ENCODE measurements around the gene PBX1.
"Not testable (repeated sequence)": the region's sequence is repeated elsewhere in the genome, so short reads cannot be mapped to it uniquely, and the experiment has no call there.

The PBX1 gene

GRCh38 chr1:164644268-164644667 lies 85.3 kb downstream of the PBX1 start:
- no peak overlapping the region for H3K4me3 ChIP-seq (ENCODE audit: low read length)
- TF ChIP-seq ZNF274 (IDR thresholded peaks at IDR 0.05; ENCODE audit: low read depth, low read length): no peak

DNA sequence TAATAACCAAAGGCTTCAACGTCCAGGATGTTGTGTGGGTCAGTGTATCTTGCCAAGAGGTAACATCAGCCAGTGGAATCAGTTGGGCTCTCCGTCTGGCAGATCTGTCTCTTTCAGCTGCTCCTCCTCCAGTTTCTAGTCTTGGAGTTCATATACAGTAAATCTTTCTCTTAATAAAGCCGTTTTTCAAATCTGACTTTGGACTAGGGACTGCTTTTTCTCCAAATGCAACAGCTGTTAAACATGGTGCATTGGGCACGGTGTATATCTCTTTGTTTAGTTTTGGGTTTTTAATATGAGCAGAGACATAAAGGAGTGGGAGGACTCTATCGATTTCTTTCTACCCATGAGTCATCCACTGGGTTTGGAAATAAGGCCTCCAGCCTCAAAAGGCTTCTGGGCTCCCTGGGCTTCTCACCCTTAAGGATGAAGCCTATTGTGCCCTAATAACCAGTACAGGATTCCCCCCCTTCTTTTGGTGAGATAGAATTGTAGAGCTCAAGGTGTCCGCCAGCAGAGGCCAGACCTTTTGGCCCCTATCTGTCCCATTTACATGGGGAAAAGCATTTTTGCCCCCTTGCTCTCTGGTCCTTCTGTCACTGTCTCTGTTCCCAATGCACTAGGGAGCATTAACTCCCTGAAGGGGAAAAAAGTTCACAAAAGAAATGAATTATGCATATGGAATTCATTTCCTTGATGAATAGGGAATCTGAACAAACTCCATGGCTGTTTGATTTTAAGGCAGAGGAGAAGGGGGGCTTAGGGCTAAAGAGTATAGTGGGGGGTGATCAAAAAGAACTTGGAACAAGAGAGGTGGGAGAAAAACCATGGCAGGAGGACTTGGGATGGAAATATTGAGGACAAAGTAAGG lies 86.0 kb downstream of the PBX1 start:
- H3K4me3 ChIP-seq (ENCODE audit: low read length): no peak overlapping the region
- no peak for TF ChIP-seq ZNF274 (IDR thresholded peaks at IDR 0.05; ENCODE audit: low read depth, low read length)

GRCh38 chr1:164645921-164646320 lies 86.9 kb downstream of the PBX1 start:
- H3K4me3 ChIP-seq (ENCODE audit: low read length): no peak overlapping the region

GRCh38 chr1:164647211-164647610 lies 88.2 kb downstream of the PBX1 start:
- H3K4me3 ChIP-seq (ENCODE audit: low read length): no peak overlapping the region
- TF ChIP-seq ZNF274 (IDR thresholded peaks at IDR 0.05; ENCODE audit: low read depth, low read length): no peak

More at GRCh38 chr1:164645921-164646320, 86.9 kb downstream of the PBX1 start:
- no peak for TF ChIP-seq ZNF274 (IDR thresholded peaks at IDR 0.05; ENCODE audit: low read depth, low read length)

GRCh38 chr1:164648636-164649035 lies 89.7 kb downstream of the PBX1 start:
- no peak overlapping the region for H3K4me3 ChIP-seq (ENCODE audit: low read length)
- TF ChIP-seq ZNF274 (IDR thresholded peaks at IDR 0.05; ENCODE audit: low read depth, low read length): no peak

DNA sequence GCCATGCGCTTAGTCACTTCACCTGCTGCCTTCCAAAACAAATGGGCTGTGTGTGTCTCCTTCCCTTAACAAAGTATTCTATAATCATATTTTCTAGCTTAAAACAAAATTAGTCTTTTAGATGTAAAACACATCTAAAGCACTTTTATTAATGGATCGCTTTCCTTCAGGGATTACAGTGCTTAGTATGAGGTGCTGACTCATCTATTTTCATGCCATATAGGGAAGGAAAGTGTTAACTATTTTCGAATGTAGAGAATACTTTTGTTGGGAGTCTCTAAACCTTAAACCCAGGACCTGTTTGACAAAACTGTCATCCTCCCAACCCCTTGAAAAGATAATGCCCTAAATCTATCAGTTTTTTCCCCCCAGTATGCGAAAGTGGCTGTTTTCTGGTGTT lies 90.2 kb downstream of the PBX1 start:
- no peak overlapping the region for H3K4me3 ChIP-seq (ENCODE audit: low read length)
- TF ChIP-seq ZNF274 (IDR thresholded peaks at IDR 0.05; ENCODE audit: low read depth, low read length): no peak

- no peak for TF ChIP-seq ZNF274 (IDR thresholded peaks at IDR 0.05; ENCODE audit: low read depth, low read length)
- no peak overlapping the region for H3K4me3 ChIP-seq (ENCODE audit: low read length)
These were observed 91.5 kb downstream of the PBX1 start for GRCh38 chr1:164650531-164650930.

- no peak overlapping the region for H3K4me3 ChIP-seq (ENCODE audit: low read length)
- TF ChIP-seq ZNF274 (IDR thresholded peaks at IDR 0.05; ENCODE audit: low read depth, low read length): no peak
These were observed 92.5 kb downstream of the PBX1 start for GRCh38 chr1:164651351-164651951.

- H3K4me3 ChIP-seq (ENCODE audit: low read length): not testable (repeated sequence)
These were observed 94.0 kb downstream of the PBX1 start for GRCh38 chr1:164652969-164653368.

DNA sequence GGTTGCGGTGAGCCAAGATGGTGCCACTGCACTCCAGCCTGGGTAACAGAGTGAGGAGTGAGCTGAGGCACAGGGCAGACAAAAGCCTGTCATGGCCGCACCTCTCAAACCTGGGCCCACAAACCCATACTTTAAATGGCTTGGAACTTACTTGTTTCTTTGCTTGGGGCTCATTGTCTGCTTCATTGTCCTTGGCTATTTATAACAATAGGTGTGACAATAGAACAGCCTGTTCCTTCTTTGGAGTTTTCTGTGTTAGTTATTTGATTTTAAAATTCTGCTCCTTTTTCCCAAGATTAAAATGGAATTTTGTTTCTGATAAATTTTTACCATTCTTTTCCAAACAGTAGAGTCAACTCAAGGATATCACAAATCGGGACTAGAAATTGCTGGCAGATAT lies 94.7 kb downstream of the PBX1 start:
- H3K4me3 ChIP-seq (ENCODE audit: low read length): no peak overlapping the region
- TF ChIP-seq ZNF274 (IDR thresholded peaks at IDR 0.05; ENCODE audit: low read depth, low read length): no peak

DNA sequence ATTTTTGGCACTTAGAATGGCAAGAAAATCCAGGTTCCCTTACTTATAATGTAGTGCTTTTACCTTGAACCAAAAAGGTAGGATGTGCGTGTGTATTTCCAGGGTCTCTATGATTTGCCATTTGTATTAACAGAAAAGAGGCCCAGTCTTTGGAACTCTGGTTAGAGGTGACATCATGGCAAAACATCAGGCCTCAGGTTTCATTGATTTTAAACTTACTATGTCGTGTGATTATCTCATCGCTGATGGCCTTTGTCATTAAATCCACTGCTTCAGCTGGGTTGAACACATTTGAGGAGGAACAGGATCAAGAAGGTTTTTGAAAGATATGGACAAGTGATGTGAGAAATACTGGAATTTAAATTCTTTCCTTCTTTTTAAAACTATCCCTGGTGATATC lies 95.2 kb downstream of the PBX1 start:
- H3K4me3 ChIP-seq (ENCODE audit: low read length): no peak overlapping the region
- no peak for TF ChIP-seq ZNF274 (IDR thresholded peaks at IDR 0.05; ENCODE audit: low read depth, low read length)

GRCh38 chr1:164658864-164659263 lies 99.9 kb downstream of the PBX1 start:
- TF ChIP-seq ZNF274 (IDR thresholded peaks at IDR 0.05; ENCODE audit: low read depth, low read length): no peak

GRCh38 chr1:164659621-164660411 lies 100.8 kb downstream of the PBX1 start:
- no peak for TF ChIP-seq ZNF274 (IDR thresholded peaks at IDR 0.05; ENCODE audit: low read depth, low read length)
- H3K4me3 ChIP-seq (ENCODE audit: low read length): no peak overlapping the region

More at GRCh38 chr1:164658864-164659263, 99.9 kb downstream of the PBX1 start:
- no peak overlapping the region for H3K4me3 ChIP-seq (ENCODE audit: low read length)

GRCh38 chr1:164660412-164660772 lies 101.4 kb downstream of the PBX1 start:
- no peak overlapping the region for H3K4me3 ChIP-seq (ENCODE audit: low read length)

GRCh38 chr1:164660775-164661174 lies 101.8 kb downstream of the PBX1 start:
- TF ChIP-seq ZNF274 (IDR thresholded peaks at IDR 0.05; ENCODE audit: low read depth, low read length): no peak
- no peak overlapping the region for H3K4me3 ChIP-seq (ENCODE audit: low read length)

More at GRCh38 chr1:164660412-164660772, 101.4 kb downstream of the PBX1 start:
- no peak for TF ChIP-seq ZNF274 (IDR thresholded peaks at IDR 0.05; ENCODE audit: low read depth, low read length)
